ENCODE data around the gene PLEKHG5. TPM values are rescaled to one million over a fixed set of nuclear protein-coding genes. Genes with fewer than 3 reads are reported as not detected.
"Not testable (repeated sequence)": the region's sequence is repeated elsewhere in the genome, so short reads cannot be mapped to it uniquely, and the experiment has no call there.

Gene PLEKHG5
- total and polyA plus RNA-seq, 2 donors (not counting 1 experiment from before 2014, with no cell fraction given): 0.13 to 0.20 TPM

DNA sequence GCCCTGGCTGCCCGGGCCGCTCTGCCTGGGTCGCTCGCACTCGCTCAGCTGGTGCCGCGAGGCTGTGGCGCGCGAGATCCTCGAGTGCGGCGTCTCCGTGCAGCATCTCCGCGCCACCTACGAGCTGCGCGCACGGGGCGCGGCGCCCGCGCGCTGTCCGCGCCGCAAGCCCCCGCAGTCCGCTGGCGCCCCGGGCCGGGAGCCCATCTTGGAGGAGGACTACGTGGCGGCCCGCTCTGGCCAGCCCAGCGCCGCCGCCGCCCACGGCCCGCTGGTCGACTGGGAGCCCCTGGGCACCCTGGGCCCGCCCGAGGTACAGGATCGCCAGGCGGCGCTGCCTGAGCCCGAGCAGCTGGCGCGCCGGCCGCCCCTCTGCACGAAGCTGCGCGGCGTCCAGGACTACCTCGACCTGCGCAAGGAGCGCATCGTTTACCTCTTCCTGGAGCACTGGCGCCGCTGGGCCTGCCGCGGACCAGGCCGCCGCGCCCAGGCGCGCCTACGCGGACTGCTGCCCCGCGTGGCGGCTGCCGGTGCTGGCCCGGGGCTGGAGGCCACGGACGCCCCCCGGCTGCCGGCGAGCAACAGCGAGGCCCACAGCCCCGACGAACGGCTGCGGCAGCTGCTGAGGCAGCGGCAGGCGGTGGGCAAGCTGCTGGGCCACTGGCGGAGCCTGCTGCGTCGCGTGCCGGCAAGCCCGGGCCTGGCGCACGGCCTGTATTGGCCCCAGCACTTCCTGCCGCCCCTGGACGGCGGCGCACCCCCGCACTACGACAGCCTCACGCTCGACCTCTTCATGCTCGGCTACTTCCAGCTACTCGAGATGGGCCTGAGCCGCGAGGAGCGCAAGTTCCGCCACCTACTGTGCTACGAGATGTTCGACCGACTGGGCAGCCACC, 36.4 kb downstream of the PLEKHG5 start:
- no peak overlapping the region for H3K9ac ChIP-seq (ENCODE audit: low read length)
- peaks cover 5 to 6% of the 10 kb centered on the region in 2 donors for H3K4me1 ChIP-seq (ENCODE audit: control insufficient read depth in 2 of 2, insufficient read depth in 2 of 2, low read length in 2 of 2)
- ATAC-seq (ENCODE audit: low read depth) (no peak), DNase-seq (peak; percentile 43)
- intact Hi-C loops (cut with micrococcal nuclease): no loop called here
- no peaks in the 10 kb centered on the region for H4K20me1 ChIP-seq (ENCODE audit: control insufficient read depth, insufficient read depth, low read length, poor library complexity, severe bottlenecking)
- Mint-ChIP-seq H3K9me3 (ENCODE audit: insufficient read depth) (no peaks in the 10 kb centered on the region), H3K27ac (no peak overlapping the region), H3K27me3 (peaks cover 35% of the 10 kb centered on the region), H3K4me1 (peaks cover 7% of the 10 kb centered on the region), H3K4me3 (no peak overlapping the region)
- ChIA-PET CTCF (interaction anchor here (1.0 kb wide), 1 partner anchor 32 kb away, joined by 3 read pairs; no protein-coding TSS in a partner anchor), POLR2A (no interaction called here)
- no peak overlapping the region for H3K27ac ChIP-seq (ENCODE audit: low read length in 2 of 2)
- TF ChIP-seq CTCF (IDR thresholded peaks at IDR 0.05): no peak
- TF ChIP-seq EZH2 (IDR thresholded peaks at IDR 0.05; ENCODE audit: borderline replicate concordance, insufficient read depth, low read depth, low read length, poor library complexity, severe bottlenecking): no peak
- H3K4me3 ChIP-seq (ENCODE audit: control extremely low read depth in 1 of 5, extremely low read depth in 1 of 5, insufficient read depth in 1 of 5, low read depth in 2 of 5, low read length in 4 of 5): no peak overlapping the region
- H3K36me3 ChIP-seq (replicated peaks in 1 of 2; ENCODE audit: control extremely low read depth in 1 of 2, control insufficient read depth in 1 of 2, extremely low read depth in 1 of 2, insufficient read depth in 2 of 2, low read length in 1 of 2): no peaks in the 10 kb centered on the region
- no peak overlapping the region for H2AFZ ChIP-seq (ENCODE audit: insufficient read depth, low read depth, low read length, poor library complexity, severe bottlenecking)
- peaks cover 0 to 30% (median 7%) of the 10 kb centered on the region in 4 experiments for H3K27me3 ChIP-seq (replicated peaks in 1 of 4; ENCODE audit: control extremely low read depth in 1 of 4, control insufficient read depth in 3 of 4, insufficient read depth in 4 of 4, low read length in 3 of 4)
- H3K9me3 ChIP-seq (ENCODE audit: control extremely low read depth in 1 of 3, control insufficient read depth in 2 of 3, insufficient read depth in 1 of 3, low read length in 2 of 3): no peaks in the 10 kb centered on the region
- WGBS (ENCODE audit: insufficient coverage): 6% methylated on average over 115 of the region's 115 CpGs
- peak overlapping the region; percentile 28 for H3K4me2 ChIP-seq (replicated peaks; ENCODE audit: low read depth, low read length, poor library complexity, severe bottlenecking)
- no peaks in the 10 kb centered on the region for H3K79me2 ChIP-seq (ENCODE audit: control insufficient read depth, insufficient read depth, low read length)

DNA sequence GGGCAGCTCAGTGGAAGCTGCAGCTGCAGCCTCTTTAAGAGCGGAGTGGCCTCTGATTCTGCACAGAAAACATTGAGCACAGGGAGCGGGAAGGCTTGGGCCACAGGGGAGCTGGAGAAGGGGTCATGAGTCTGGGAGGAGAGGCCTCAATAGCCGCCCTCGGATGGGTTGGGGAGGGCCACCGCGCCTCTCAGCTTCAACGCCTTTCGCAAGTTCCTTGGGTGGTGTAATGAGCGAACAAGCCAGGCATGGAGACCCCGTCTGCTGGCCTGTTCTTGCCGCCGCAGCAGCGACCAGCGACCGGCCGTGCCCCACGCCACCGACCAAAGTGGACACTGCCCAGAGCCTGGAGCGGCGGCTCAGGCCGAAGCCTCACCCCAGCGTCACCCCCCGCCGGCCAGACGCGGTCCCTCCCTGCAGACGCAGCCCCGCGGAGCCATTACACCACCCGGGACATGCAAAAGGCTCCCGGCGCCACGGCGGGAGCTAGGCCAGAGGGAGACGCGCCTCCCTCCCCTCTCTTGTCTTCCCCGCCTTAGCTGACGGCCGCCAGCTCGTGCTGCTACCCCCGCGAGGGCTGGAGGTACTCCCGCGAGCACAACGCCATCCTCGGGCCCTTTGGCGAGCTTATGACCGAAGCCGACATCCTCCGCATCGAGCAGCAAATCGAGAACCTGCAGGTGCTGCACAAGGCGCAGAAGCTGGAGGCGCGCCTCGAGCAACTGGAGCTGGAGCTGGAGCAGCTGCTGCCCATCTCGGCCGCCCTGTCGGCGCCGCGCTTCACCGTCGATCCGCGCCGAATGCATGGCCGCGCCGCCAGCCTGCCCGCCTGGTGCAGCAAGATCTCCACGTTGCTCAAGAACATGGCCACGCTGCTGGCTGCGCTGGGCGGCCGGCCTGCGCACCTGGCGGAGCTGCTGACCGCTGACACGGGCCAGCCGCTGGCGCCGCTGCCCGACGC, 37.3 kb downstream of the PLEKHG5 start:
- H3K4me1 ChIP-seq (ENCODE audit: control insufficient read depth in 2 of 2, insufficient read depth in 2 of 2, low read length in 2 of 2); H3K27ac ChIP-seq (ENCODE audit: low read length in 2 of 2); intact Hi-C loops (cut with micrococcal nuclease); H3K4me3 ChIP-seq (ENCODE audit: control extremely low read depth in 1 of 5, extremely low read depth in 1 of 5, insufficient read depth in 1 of 5, low read depth in 2 of 5, low read length in 4 of 5); H3K4me1 Mint-ChIP-seq; ATAC-seq (ENCODE audit: low read depth); DNase-seq; H3K4me2 ChIP-seq (replicated peaks; ENCODE audit: low read depth, low read length, poor library complexity, severe bottlenecking); POLR2A ChIA-PET; H3K36me3 ChIP-seq (replicated peaks in 1 of 2; ENCODE audit: control extremely low read depth in 1 of 2, control insufficient read depth in 1 of 2, extremely low read depth in 1 of 2, insufficient read depth in 2 of 2, low read length in 1 of 2); H3K9me3 ChIP-seq (ENCODE audit: control extremely low read depth in 1 of 3, control insufficient read depth in 2 of 3, insufficient read depth in 1 of 3, low read length in 2 of 3); H3K27ac Mint-ChIP-seq; H3K4me3 Mint-ChIP-seq; H2AFZ ChIP-seq (ENCODE audit: insufficient read depth, low read depth, low read length, poor library complexity, severe bottlenecking); H3K79me2 ChIP-seq (ENCODE audit: control insufficient read depth, insufficient read depth, low read length); H3K9me3 Mint-ChIP-seq (ENCODE audit: insufficient read depth); H3K9ac ChIP-seq (ENCODE audit: low read length); H4K20me1 ChIP-seq (ENCODE audit: control insufficient read depth, insufficient read depth, low read length, poor library complexity, severe bottlenecking): not testable (repeated sequence)
- H3K27me3 Mint-ChIP-seq: peaks cover 38% of the 10 kb centered on the region
- WGBS (ENCODE audit: insufficient coverage): 17% methylated on average over 79 of the region's 85 CpGs
- peaks cover 0 to 30% (median 8%) of the 10 kb centered on the region in 4 experiments for H3K27me3 ChIP-seq (replicated peaks in 1 of 4; ENCODE audit: control extremely low read depth in 1 of 4, control insufficient read depth in 3 of 4, insufficient read depth in 4 of 4, low read length in 3 of 4)
- CTCF ChIA-PET: interaction anchor here (1.0 kb wide), 2 partner anchors 17 to 31 kb away, joined by 3 read pairs; no protein-coding TSS in a partner anchor

Data from B cell (primary cell).